Measurements from ENCODE around the gene SLC15A1. TPM values are rescaled to one million over a fixed set of nuclear protein-coding genes. Genes with fewer than 3 reads are reported as not detected.

The SLC15A1 gene
- total RNA-seq, 4 donors from 2014 or later = 0.57 TPM; not detected in 3

DNA sequence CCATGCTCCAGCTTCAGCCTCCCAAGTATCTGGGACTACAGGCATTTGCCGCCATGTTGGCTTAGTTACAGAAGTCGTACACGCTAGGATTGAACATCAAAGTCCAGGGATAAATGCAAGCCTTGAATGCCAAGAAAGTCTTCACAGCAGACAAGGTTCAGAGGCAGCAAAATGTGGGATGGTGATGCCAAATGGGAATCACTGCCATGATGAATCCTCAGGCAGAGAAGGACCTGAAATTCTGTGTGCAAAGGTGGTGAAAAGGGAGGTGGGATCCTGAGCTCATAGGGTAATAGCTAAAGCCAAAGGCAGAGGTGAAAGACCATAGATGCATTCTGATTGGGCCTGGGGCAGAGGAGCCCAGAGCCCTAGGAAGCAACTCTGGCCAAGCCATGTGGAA is 96.2 kb downstream of the SLC15A1 start:
- Histone ChIP-seq H3K36me3 (no peaks in the 10 kb centered on the region), H3K9me3 (no peaks in the 10 kb centered on the region), H3K27me3 (peaks cover 7% of the 10 kb centered on the region), H3K4me1 (peaks cover 0 to 7% (median 0%) of the 10 kb centered on the region in 3 donors), H3K4me3 (no peak overlapping the region), H3K27ac (no peak overlapping the region)
- WGBS, 2 donors (ENCODE audit: low coverage in 1 of 2) = no CpG with 5 or more reads among the region's 3 CpGs
- no peak for ATAC-seq
- TF ChIP-seq POLR2A (IDR thresholded peaks at IDR 0.05) (no peak), POLR2AphosphoS5 (IDR thresholded peaks at IDR 0.05) (no peak)
- TF ChIP-seq, protein P1, sequence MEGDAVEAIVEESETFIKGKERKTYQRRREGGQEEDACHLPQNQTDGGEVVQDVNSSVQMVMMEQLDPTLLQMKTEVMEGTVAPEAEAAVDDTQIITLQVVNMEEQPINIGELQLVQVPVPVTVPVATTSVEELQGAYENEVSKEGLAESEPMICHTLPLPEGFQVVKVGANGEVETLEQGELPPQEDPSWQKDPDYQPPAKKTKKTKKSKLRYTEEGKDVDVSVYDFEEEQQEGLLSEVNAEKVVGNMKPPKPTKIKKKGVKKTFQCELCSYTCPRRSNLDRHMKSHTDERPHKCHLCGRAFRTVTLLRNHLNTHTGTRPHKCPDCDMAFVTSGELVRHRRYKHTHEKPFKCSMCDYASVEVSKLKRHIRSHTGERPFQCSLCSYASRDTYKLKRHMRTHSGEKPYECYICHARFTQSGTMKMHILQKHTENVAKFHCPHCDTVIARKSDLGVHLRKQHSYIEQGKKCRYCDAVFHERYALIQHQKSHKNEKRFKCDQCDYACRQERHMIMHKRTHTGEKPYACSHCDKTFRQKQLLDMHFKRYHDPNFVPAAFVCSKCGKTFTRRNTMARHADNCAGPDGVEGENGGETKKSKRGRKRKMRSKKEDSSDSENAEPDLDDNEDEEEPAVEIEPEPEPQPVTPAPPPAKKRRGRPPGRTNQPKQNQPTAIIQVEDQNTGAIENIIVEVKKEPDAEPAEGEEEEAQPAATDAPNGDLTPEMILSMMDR (IDR thresholded peaks at IDR 0.05) = no peak

DNA sequence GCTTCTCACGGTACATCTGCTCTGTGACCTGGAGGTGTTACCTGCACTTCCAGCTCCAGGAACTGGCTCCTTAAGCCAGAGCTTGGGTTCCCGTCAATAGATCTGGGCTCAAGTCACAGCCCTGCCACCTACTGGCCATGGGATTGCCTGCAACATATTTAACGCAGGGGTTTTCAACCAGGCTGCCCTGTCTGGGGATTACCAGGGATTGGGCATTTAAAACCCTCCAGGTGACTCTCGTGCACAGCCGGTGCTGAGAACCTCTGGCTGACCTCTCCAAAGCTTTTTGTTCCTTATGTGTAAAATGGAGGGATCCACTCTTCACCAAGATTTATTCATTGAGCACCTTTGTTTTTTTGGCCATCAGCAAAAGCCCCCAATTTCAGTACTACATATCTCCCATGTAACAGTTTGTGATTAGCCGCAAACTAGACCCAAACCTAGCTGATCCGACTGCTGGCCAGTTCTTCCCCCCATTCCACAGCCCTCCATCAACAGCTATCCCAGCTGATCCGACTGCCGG is 98.9 kb downstream of the SLC15A1 start:
- 56 to 69% methylated on average over 4 to 6 of the region's 9 CpGs for WGBS, 2 donors (ENCODE audit: low coverage in 1 of 2)
- Histone ChIP-seq H3K27ac (no peak overlapping the region), H3K36me3 (no peaks in the 10 kb centered on the region), H3K4me3 (no peak overlapping the region), H3K27me3 (peaks cover 7% of the 10 kb centered on the region), H3K4me1 (peaks cover 0 to 7% (median 0%) of the 10 kb centered on the region in 3 donors), H3K9me3 (no peaks in the 10 kb centered on the region)
- TF ChIP-seq, protein P1 (IDR thresholded peaks at IDR 0.05) = peak; percentile 83 to 95 (median 92)
- TF ChIP-seq EP300 (IDR thresholded peaks at IDR 0.05) = no peak
- peak; percentile 74 for ATAC-seq

DNA sequence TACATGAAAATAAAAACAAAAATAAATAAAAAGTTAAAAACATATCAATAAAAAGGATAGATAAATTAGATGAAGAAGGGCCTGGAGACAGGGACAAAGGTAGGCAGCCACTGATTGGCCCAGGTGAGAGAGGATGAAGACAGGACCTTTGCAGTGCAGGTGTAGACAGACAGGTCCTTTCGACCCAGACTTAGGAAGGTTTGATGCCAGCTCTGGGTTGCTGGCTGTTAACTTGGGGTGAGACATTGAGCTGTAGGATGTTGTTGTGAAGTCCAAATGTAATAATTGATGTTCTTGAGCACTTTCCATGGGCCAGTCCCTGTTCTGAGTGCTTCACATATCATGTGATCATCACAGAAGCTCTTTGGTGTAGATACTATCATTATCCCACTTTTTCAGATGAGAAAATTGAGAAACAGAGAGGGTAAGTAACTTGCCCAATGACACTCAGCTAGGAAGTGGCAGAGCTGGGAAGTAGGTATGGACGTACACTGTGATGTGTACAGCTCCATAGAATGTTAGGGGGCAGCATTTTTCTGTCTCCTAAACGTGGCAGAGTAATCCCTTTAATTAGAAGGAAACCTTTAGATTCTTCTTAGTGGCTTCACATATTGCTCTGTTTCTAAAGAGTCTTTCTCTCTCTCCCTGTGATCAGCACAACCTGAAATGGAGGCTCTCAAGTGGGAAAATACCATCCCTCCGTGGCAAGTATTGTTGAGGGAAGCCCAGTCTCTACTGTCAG is 99.6 kb downstream of the SLC15A1 start:
- 55 to 58% methylated on average over 3 of the region's 4 CpGs for WGBS, 2 donors (ENCODE audit: low coverage in 1 of 2)
- peaks cover 7% of the 10 kb centered on the region for H3K27me3 ChIP-seq
- H3K27ac ChIP-seq = no peak overlapping the region
- H3K4me3 ChIP-seq = no peak overlapping the region
- no peaks in the 10 kb centered on the region for H3K36me3 ChIP-seq
- TF ChIP-seq, protein P1 (IDR thresholded peaks at IDR 0.05) = no peak
- TF ChIP-seq POLR2A (IDR thresholded peaks at IDR 0.05) (no peak), POLR2AphosphoS5 (IDR thresholded peaks at IDR 0.05) (no peak), EP300 (IDR thresholded peaks at IDR 0.05) (no peak)
- peaks cover 0 to 7% (median 0%) of the 10 kb centered on the region in 3 donors for H3K4me1 ChIP-seq
- H3K9me3 ChIP-seq = no peaks in the 10 kb centered on the region
- ATAC-seq = no peak

DNA sequence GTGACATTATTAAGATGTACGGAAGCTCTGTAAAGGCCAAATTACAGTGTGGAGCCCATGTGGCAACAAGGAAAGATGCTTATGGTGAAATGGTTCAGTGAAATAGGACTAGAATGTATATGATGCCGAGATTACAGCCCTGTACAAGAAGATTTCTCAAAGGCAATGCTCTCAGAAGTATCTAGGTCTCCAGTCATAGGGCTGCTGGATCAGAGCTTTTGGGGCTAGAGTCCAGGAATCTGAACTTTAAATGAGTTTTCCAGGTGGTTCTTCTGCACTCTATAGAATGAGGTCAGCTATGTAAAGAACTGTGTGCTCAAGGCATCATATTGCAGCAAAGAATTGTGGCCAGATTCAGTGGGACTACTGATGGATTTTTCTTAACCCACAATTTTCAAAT is 100.2 kb downstream of the SLC15A1 start:
- ATAC-seq = no peak
- no peak for TF ChIP-seq POLR2A (IDR thresholded peaks at IDR 0.05)
- no peak for TF ChIP-seq EP300 (IDR thresholded peaks at IDR 0.05)
- TF ChIP-seq POLR2AphosphoS5 (IDR thresholded peaks at IDR 0.05) = no peak
- TF ChIP-seq, protein P1 (IDR thresholded peaks at IDR 0.05) = no peak
- no peak overlapping the region for H3K27ac ChIP-seq

DNA sequence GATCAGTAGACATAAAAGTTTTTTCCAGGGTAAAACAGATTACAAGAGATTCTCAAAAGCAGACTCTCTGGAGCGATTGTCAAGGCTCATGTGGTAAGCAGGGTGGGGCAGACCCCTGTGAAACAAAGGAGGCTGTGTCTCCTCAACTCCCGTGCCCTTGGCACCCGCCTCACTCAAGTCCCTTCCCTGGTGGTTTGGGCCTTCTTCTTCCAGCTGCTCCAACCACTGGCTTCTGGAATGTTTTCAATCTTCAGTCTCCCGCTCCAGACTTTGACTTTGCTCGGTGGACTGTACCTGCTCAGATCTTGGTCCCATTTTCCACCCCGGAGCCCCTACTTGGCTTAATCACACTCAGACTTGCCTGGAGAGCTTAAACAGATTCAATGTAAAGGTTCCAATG is 100.7 kb downstream of the SLC15A1 start:
- WGBS, 2 donors (ENCODE audit: low coverage in 1 of 2) = 86 to 97% methylated on average over 3 of the region's 6 CpGs
- H3K4me3 ChIP-seq = no peak overlapping the region
- peaks cover 0 to 7% (median 0%) of the 10 kb centered on the region in 3 donors for H3K4me1 ChIP-seq
- peaks cover 7% of the 10 kb centered on the region for H3K27me3 ChIP-seq
- ATAC-seq = no peak
- H3K9me3 ChIP-seq = no peaks in the 10 kb centered on the region
- TF ChIP-seq EP300 (IDR thresholded peaks at IDR 0.05) (no peak), POLR2AphosphoS5 (IDR thresholded peaks at IDR 0.05) (no peak), POLR2A (IDR thresholded peaks at IDR 0.05) (no peak)
- TF ChIP-seq, protein P1 (IDR thresholded peaks at IDR 0.05) = no peak
- no peaks in the 10 kb centered on the region for H3K36me3 ChIP-seq
- no peak overlapping the region for H3K27ac ChIP-seq

More for the DNA sequence above, 100.2 kb downstream of the SLC15A1 start:
- H3K4me1 ChIP-seq = peaks cover 0 to 7% (median 0%) of the 10 kb centered on the region in 3 donors
- peaks cover 7% of the 10 kb centered on the region for H3K27me3 ChIP-seq
- no peaks in the 10 kb centered on the region for H3K36me3 ChIP-seq
- no peaks in the 10 kb centered on the region for H3K9me3 ChIP-seq
- H3K4me3 ChIP-seq = no peak overlapping the region
- 44 to 75% methylated on average over 1 to 2 of the region's 2 CpGs for WGBS, 2 donors (ENCODE audit: low coverage in 1 of 2)

Measured in gastroesophageal sphincter (tissue), 4 donors.